MM.1S (cell line): ENCODE measurements around the gene HDAC10.
"Not testable (repeated sequence)": the region's sequence is repeated elsewhere in the genome, so short reads cannot be mapped to it uniquely, and the experiment has no call there.

Source experiments
- DNase-seq: peaks from one replicate; pipeline ENCODE4 v3.0.0-alpha.2; 2015
- H2AFZ ChIP-seq: fragments of 300-600 bp; sonication (generic); 2 replicates; pipeline ENCODE4 v1.6.0; 2016; ENCODE audit warnings: antibody characterized with exemption, low read length
- H3F3A ChIP-seq: fragments of 300-600 bp; sonication (generic); 2 replicates; pipeline ENCODE4 v1.6.1; 2016; ENCODE audit warnings: mild to moderate bottlenecking, antibody characterized with exemption, low read length, moderate library complexity, mixed read lengths; ENCODE audit not compliant: insufficient read depth
- H3K27ac ChIP-seq: fragments of 300-600 bp; sonication (generic); 2 replicates; pipeline ENCODE4 v1.5.1; 2016; ENCODE audit warnings: mild to moderate bottlenecking, low read length
- H3K27me3 ChIP-seq: fragments of 300-600 bp; sonication (generic); replicated peaks from 2 replicates; pipeline ENCODE4 v1.6.0; 2016; ENCODE audit warnings: low read length; ENCODE audit not compliant: insufficient read depth
- H3K36me3 ChIP-seq: fragments of 300-600 bp; sonication (generic); replicated peaks from 2 replicates; pipeline ENCODE4 v1.6.1; 2016; ENCODE audit warnings: mild to moderate bottlenecking, low read length, mixed read lengths; ENCODE audit not compliant: insufficient read depth
- H3K4me1 ChIP-seq: fragments of 300-600 bp; sonication (generic); 2 replicates; pipeline ENCODE4 v1.6.1; 2016; ENCODE audit warnings: low read length, mixed read lengths
- H3K4me2 ChIP-seq: fragments of 300-600 bp; sonication (generic); 2 replicates; pipeline ENCODE4 v1.6.0; 2016; ENCODE audit warnings: low read depth, low read length
- H3K4me3 ChIP-seq: fragments of 300-600 bp; sonication (generic); 2 replicates; pipeline ENCODE4 v1.5.1; 2016; ENCODE audit warnings: low read length, mixed read lengths
- H3K79me2 ChIP-seq: fragments of 300-600 bp; sonication (generic); 2 replicates; pipeline ENCODE4 v1.6.1; 2016; ENCODE audit warnings: mixed run types, low read length, mixed read lengths
- H3K9ac ChIP-seq: fragments of 300-600 bp; sonication (generic); 2 replicates; pipeline ENCODE4 v1.6.1; 2016; ENCODE audit warnings: low read length, mixed read lengths
- H3K9me2 ChIP-seq: fragments of 300-600 bp; sonication (generic); replicated peaks from 2 replicates; pipeline ENCODE4 v1.6.1; 2016; ENCODE audit warnings: mild to moderate bottlenecking, low read length, mixed read lengths; ENCODE audit not compliant: insufficient read depth
- H3K9me3 ChIP-seq: fragments of 300-600 bp; sonication (generic); replicated peaks from 2 replicates; pipeline ENCODE4 v1.6.1; 2016; ENCODE audit warnings: mild to moderate bottlenecking, low read length, mixed read lengths; ENCODE audit not compliant: insufficient read depth
- H4K20me1 ChIP-seq: fragments of 300-600 bp; sonication (generic); 2 replicates; pipeline ENCODE4 v1.6.1; 2016; ENCODE audit warnings: mild to moderate bottlenecking, low read length, moderate library complexity, mixed read lengths; ENCODE audit not compliant: insufficient read depth
- CTCF ChIP-seq: fragments of 300-600 bp; sonication (generic); IDR thresholded peaks from 2 replicates; pipeline ENCODE4 v1.5.1; 2016; ENCODE audit warnings: antibody characterized with exemption, low read length, mixed read lengths
- EZH2 ChIP-seq: fragments of 300-600 bp; sonication (generic); optimal IDR thresholded peaks from 2 replicates; pipeline ENCODE3; 2017; ENCODE audit warnings: low read depth, mild to moderate bottlenecking, antibody characterized with exemption, low read length, mixed read lengths
- EZH2phosphoT487 ChIP-seq: fragments of 300-600 bp; sonication (generic); IDR thresholded peaks from 2 replicates; pipeline ENCODE4 v1.6.1; 2018; ENCODE audit warnings: antibody characterized with exemption, low read length

The HDAC10 gene

GRCh38 chr22:50275181-50276055 lies 24.4 kb upstream of the HDAC10 start:
- H3K4me2 ChIP-seq: peak overlapping the region; percentile 50; the same call in 1 of the 2 replicates
- DNase-seq: no peak
- H3K9me3 ChIP-seq: no peaks in the 10 kb centered on the region
- H3K4me1 ChIP-seq: peaks cover 14% of the 10 kb centered on the region; the same call in 1 of the 2 replicates
- H3K4me3 ChIP-seq: no peak overlapping the region
- H3F3A ChIP-seq: peaks cover 11% of the 10 kb centered on the region
- H3K36me3 ChIP-seq: no peaks in the 10 kb centered on the region
- TF ChIP-seq EZH2phosphoT487 (no peak), CTCF (no peak), EZH2 (no peak)
- H4K20me1 ChIP-seq: no peaks in the 10 kb centered on the region
- no peaks in the 10 kb centered on the region for H3K79me2 ChIP-seq
- H3K27me3 ChIP-seq: peaks cover 15% of the 10 kb centered on the region
- no peaks in the 10 kb centered on the region for H3K9me2 ChIP-seq
- no peak overlapping the region for H3K27ac ChIP-seq
- no peak overlapping the region for H3K9ac ChIP-seq
- H2AFZ ChIP-seq: no peak overlapping the region

- no peak overlapping the region for H3K27ac ChIP-seq
- no peak overlapping the region for H3K9ac ChIP-seq
- peaks cover 15% of the 10 kb centered on the region for H3K27me3 ChIP-seq
- TF ChIP-seq CTCF (no peak), EZH2 (no peak), EZH2phosphoT487 (no peak)
- no peaks in the 10 kb centered on the region for H3K9me2 ChIP-seq
- H3K4me1 ChIP-seq: peaks cover 14% of the 10 kb centered on the region; the same call in 1 of the 2 replicates
- H3K4me2 ChIP-seq: no peak overlapping the region
- H4K20me1 ChIP-seq: no peaks in the 10 kb centered on the region
- no peaks in the 10 kb centered on the region for H3K79me2 ChIP-seq
- no peak for DNase-seq
- H3K4me3 ChIP-seq: no peak overlapping the region
- H3F3A ChIP-seq: peaks cover 11% of the 10 kb centered on the region
- H2AFZ ChIP-seq: no peak overlapping the region
- H3K36me3 ChIP-seq: no peaks in the 10 kb centered on the region
- H3K9me3 ChIP-seq: no peaks in the 10 kb centered on the region
Measured at GRCh38 chr22:50274771-50275170, 23.7 kb upstream of the HDAC10 start.

GRCh38 chr22:50274311-50274710 lies 23.2 kb upstream of the HDAC10 start:
- Histone ChIP-seq H3K4me1 (peaks cover 14% of the 10 kb centered on the region; the same call in 1 of the 2 replicates), H3F3A (peaks cover 12% of the 10 kb centered on the region), H3K79me2 (no peaks in the 10 kb centered on the region), H3K9me2 (no peaks in the 10 kb centered on the region), H3K4me2 (no peak overlapping the region), H3K27me3 (peaks cover 19% of the 10 kb centered on the region), H3K9ac (no peak overlapping the region), H3K36me3 (no peaks in the 10 kb centered on the region), H2AFZ (no peak overlapping the region), H3K4me3 (no peak overlapping the region), H3K27ac (no peak overlapping the region), H3K9me3 (no peaks in the 10 kb centered on the region), H4K20me1 (no peaks in the 10 kb centered on the region)
- no peak for TF ChIP-seq EZH2
- TF ChIP-seq EZH2phosphoT487: no peak
- peak; percentile 26 for TF ChIP-seq CTCF
- DNase-seq: peak; percentile 65

GRCh38 chr22:50273781-50274180 lies 22.7 kb upstream of the HDAC10 start:
- H3F3A ChIP-seq: peaks cover 15% of the 10 kb centered on the region
- peaks cover 14% of the 10 kb centered on the region; the same call in 1 of the 2 replicates for H3K4me1 ChIP-seq
- not testable (repeated sequence) for H4K20me1 ChIP-seq, H3K9ac ChIP-seq, H3K27ac ChIP-seq, H2AFZ ChIP-seq, H3K4me2 ChIP-seq, H3K4me3 ChIP-seq, H3K79me2 ChIP-seq, H3K9me2 ChIP-seq, H3K36me3 ChIP-seq, DNase-seq, H3K9me3 ChIP-seq
- peaks cover 20% of the 10 kb centered on the region for H3K27me3 ChIP-seq

- not testable (repeated sequence) for H3K4me2 ChIP-seq
Measured at GRCh38 chr22:50273352-50273751, 22.3 kb upstream of the HDAC10 start.

More at GRCh38 chr22:50273352-50273751, 22.3 kb upstream of the HDAC10 start:
- not testable (repeated sequence) for H3K9ac ChIP-seq, H3K4me3 ChIP-seq, DNase-seq, H2AFZ ChIP-seq, H3K9me3 ChIP-seq, H3K9me2 ChIP-seq, H3K79me2 ChIP-seq, H3K27ac ChIP-seq, H4K20me1 ChIP-seq, H3K36me3 ChIP-seq
- Histone ChIP-seq H3F3A (peaks cover 15% of the 10 kb centered on the region), H3K4me1 (peaks cover 14% of the 10 kb centered on the region; the same call in 1 of the 2 replicates), H3K27me3 (peaks cover 20% of the 10 kb centered on the region)
